Panc1 (cell line): ENCODE data around the gene PRLH. TPM values are rescaled to one million over a fixed set of nuclear protein-coding genes. Genes with fewer than 3 reads are reported as not detected.
A peak's percentile ranks its signal among the peaks of the same experiment; 100 is the strongest.
"Not testable (repeated sequence)": the region's sequence is repeated elsewhere in the genome, so short reads cannot be mapped to it uniquely, and the experiment has no call there.

ENCODE experiments used
- ATAC-seq: fragments of 200-7000 bp; cut with Tn5 transposase; 2 replicates; pipeline ENCODE4 v1.9.1; 2020; ENCODE audit warnings: mild to moderate bottlenecking, moderate library complexity
- BruUV-seq: library from RNA; stranded (reverse); fragments of 400-500 nt; replicated peaks from 2 replicates; lab custom pipeline; 2021; lab: Mats Ljungman, UMichigan
- CTCF ChIA-PET: fragments of 300-600 bp; sonication (Branson Sonifier 250); formaldehyde crosslinking; loops from one replicate; lab custom pipeline; 2022; ENCODE audit warnings: antibody characterized with exemption; lab: Charles Lee
- POLR2A ChIA-PET: fragments of 300-600 bp; sonication (Branson Sonifier 250); formaldehyde crosslinking; loops from one replicate; lab custom pipeline; 2022; ENCODE audit warnings: antibody characterized with exemption; lab: Charles Lee
- DNase-seq: peaks from one replicate; pipeline ENCODE4 v3.0.0-alpha.2; 2010; ENCODE audit warnings: low read depth, low spot score
- H3K27ac ChIP-seq: 2 replicates; pipeline ENCODE4 v1.5.1; 2011; ENCODE audit warnings: mild to moderate bottlenecking, low read length, inconsistent platforms
- H3K27me3 ChIP-seq: fragments of 200-500 bp; sonication (Bioruptor generic); 2 replicates; pipeline ENCODE4 v1.6.0; 2014; ENCODE audit warnings: low read length, inconsistent platforms; ENCODE audit not compliant: control insufficient read depth, insufficient read depth
- H3K36me3 ChIP-seq: fragments of 200-500 bp; sonication (Bioruptor generic); 2 replicates; pipeline ENCODE4 v1.5.1; 2014; ENCODE audit warnings: inconsistent platforms, mild to moderate bottlenecking, low read length, moderate library complexity; ENCODE audit not compliant: control insufficient read depth, insufficient read depth
- H3K4me1 ChIP-seq: 2 replicates; pipeline ENCODE4 v1.5.1; 2011; ENCODE audit warnings: inconsistent platforms, mild to moderate bottlenecking, low read length, moderate library complexity; ENCODE audit not compliant: control insufficient read depth, insufficient read depth
- H3K4me3 ChIP-seq, 2 experiments: 2 replicates each; pipeline ENCODE4 v1.5.1; 2011 to 2012; ENCODE audit warnings: low read depth in 2 of 2, low read length in 2 of 2, mild to moderate bottlenecking in 2 of 2, inconsistent platforms in 1 of 2, moderate library complexity in 1 of 2
- H3K9me3 ChIP-seq: fragments of 200-500 bp; sonication (Bioruptor generic); 2 replicates; pipeline ENCODE4 v1.5.1; 2014; ENCODE audit warnings: low read depth, mild to moderate bottlenecking, inconsistent platforms, low read length, moderate library complexity; ENCODE audit not compliant: control insufficient read depth, insufficient read depth
- POLR2AphosphoS5 ChIP-seq: IDR thresholded peaks from 2 replicates; pipeline ENCODE4 v1.6.1; 2012; ENCODE audit warnings: mild to moderate bottlenecking, low read depth, low read length, moderate library complexity
- REST ChIP-seq, 2 experiments: IDR thresholded peaks; 2 replicates each; pipeline ENCODE4 v1.6.1; 2011 to 2012; ENCODE audit warnings: low read depth in 2 of 2, control low read depth in 1 of 2, low read length in 1 of 2, mild to moderate bottlenecking in 1 of 2, moderate library complexity in 1 of 2; ENCODE audit not compliant: insufficient read depth in 1 of 2
- SIN3A ChIP-seq: IDR thresholded peaks from 2 replicates; pipeline ENCODE4 v1.6.1; 2012; ENCODE audit warnings: low read depth, mild to moderate bottlenecking, low read length, moderate library complexity, borderline replicate concordance; ENCODE audit not compliant: insufficient read depth
- TCF7L2 ChIP-seq: IDR thresholded peaks from 2 replicates; pipeline ENCODE4 v1.6.1; 2011; ENCODE audit warnings: mild to moderate bottlenecking, low read depth, low read length, inconsistent platforms
- in situ Hi-C: cut with HindIII; loops from 2 replicates; pipeline ENCODE4 v1.10.0; 2016; ENCODE audit warnings: low sequenced_read_pairs, low pct_unique_long_range_greater_than_20kb
- intact Hi-C: fragments of 100-400 bp; cut with micrococcal nuclease; formaldehyde crosslinking; loops from one replicate; pipeline ENCODE4 v1.10.0; 2022; ENCODE audit not compliant: unreplicated experiment
- total RNA-seq: library from RNA; stranded (reverse); gene quantifications from one replicate; pipeline ENCODE4 v1.2.1, GENCODE V29; 2021; ENCODE audit not compliant: unreplicated experiment
- TF ChIP-seq, protein P1 (sequence below): fragments of 450-650 bp; IDR thresholded peaks from 2 replicates; pipeline ENCODE4 v1.5.1; 2017; ENCODE audit warnings: mild to moderate bottlenecking

The PRLH gene
- total RNA-seq, 1 experiment from 2014 or later = not detected

DNA sequence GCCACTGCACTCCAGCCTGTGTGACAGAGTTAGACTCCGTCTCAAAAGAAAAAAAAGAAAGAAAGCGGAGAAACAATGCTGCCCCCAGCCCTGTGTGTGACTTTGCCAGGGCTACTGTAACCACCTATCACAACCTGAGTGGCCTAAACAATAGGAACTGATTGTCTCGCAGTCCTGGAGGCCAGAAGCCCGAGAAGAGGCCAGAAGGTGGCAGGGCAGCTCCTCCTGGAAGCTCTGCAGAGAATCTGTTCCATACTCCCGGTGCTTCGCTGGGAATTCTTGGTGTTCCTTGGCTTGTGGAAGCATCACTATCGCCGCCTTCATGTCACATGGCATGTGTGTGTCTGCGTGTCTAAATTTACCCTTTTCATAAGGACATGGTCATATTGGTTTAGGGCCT is 38.6 kb downstream of the PRLH start:
- intact Hi-C loops (no loop called here), in situ Hi-C loops (no loop called here)
- H3K4me1 ChIP-seq = peaks cover 7% of the 10 kb centered on the region
- no peak overlapping the region for H3K4me3 ChIP-seq
- BruUV-seq = no TSS peak
- H3K27me3 ChIP-seq = no peaks in the 10 kb centered on the region
- peak; percentile 86 for ATAC-seq
- H3K36me3 ChIP-seq = no peaks in the 10 kb centered on the region
- CTCF ChIA-PET = interaction anchor here (1.4 kb wide), 1 partner anchor 81 kb away, joined by 5 read pairs; no protein-coding TSS in a partner anchor
- no peak for DNase-seq
- TF ChIP-seq, protein P1, sequence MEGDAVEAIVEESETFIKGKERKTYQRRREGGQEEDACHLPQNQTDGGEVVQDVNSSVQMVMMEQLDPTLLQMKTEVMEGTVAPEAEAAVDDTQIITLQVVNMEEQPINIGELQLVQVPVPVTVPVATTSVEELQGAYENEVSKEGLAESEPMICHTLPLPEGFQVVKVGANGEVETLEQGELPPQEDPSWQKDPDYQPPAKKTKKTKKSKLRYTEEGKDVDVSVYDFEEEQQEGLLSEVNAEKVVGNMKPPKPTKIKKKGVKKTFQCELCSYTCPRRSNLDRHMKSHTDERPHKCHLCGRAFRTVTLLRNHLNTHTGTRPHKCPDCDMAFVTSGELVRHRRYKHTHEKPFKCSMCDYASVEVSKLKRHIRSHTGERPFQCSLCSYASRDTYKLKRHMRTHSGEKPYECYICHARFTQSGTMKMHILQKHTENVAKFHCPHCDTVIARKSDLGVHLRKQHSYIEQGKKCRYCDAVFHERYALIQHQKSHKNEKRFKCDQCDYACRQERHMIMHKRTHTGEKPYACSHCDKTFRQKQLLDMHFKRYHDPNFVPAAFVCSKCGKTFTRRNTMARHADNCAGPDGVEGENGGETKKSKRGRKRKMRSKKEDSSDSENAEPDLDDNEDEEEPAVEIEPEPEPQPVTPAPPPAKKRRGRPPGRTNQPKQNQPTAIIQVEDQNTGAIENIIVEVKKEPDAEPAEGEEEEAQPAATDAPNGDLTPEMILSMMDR = peak; percentile 74
- TF ChIP-seq POLR2AphosphoS5 = no peak
- no peak for TF ChIP-seq SIN3A
- no peak for TF ChIP-seq TCF7L2
- TF ChIP-seq REST (IDR thresholded peaks at IDR 0.05; ENCODE audit: insufficient read depth in 1 of 2, low read depth in 2 of 2, low read length in 1 of 2) = no peak
- POLR2A ChIA-PET = interaction anchor here (0.5 kb wide), 1 partner anchor 36 kb away, joined by 3 read pairs; no protein-coding TSS in a partner anchor
- H3K27ac ChIP-seq = no peak overlapping the region
- H3K9me3 ChIP-seq = no peaks in the 10 kb centered on the region

DNA sequence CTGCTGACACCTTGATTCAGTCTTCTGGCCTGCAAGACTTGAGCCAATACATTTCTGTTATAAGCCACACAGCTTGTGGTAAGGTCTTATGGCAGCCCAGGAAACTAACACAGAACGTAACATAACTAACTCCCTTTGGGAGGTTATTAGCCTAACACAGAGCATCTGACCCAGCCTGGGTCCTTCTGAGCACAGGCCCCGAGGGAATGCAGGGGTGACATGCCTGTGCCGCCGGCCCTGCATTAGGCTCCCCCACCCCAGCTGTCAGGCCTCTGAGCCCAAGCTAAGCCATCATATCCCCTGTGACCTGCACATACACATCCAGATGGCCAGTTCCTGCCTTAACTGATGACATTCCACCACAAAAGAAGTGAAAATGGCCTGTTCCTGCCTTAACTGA is 40.1 kb downstream of the PRLH start:
- H3K27ac ChIP-seq, H3K36me3 ChIP-seq, ATAC-seq, H3K9me3 ChIP-seq, intact Hi-C loops, DNase-seq, H3K4me3 ChIP-seq, H3K27me3 ChIP-seq, in situ Hi-C loops, H3K4me1 ChIP-seq, POLR2A ChIA-PET, BruUV-seq: not testable (repeated sequence)
- CTCF ChIA-PET = interaction anchor here (0.7 kb wide), 1 partner anchor 624 kb away, joined by 4 read pairs; no protein-coding TSS in a partner anchor

- Histone ChIP-seq H3K9me3 (no peaks in the 10 kb centered on the region), H3K36me3 (no peaks in the 10 kb centered on the region), H3K27ac (no peak overlapping the region), H3K4me1 (no peaks in the 10 kb centered on the region), H3K27me3 (no peaks in the 10 kb centered on the region), H3K4me3 (no peak overlapping the region)
- CTCF ChIA-PET = no interaction called here
- in situ Hi-C loops = no loop called here
- no peak for DNase-seq
- no TSS peak for BruUV-seq
- POLR2A ChIA-PET = no interaction called here
- TF ChIP-seq TCF7L2 (no peak), SIN3A (no peak), POLR2AphosphoS5 (no peak), REST (IDR thresholded peaks at IDR 0.05; ENCODE audit: insufficient read depth in 1 of 2, low read depth in 2 of 2, low read length in 1 of 2) (no peak)
- TF ChIP-seq, protein P1 = no peak
- ATAC-seq = no peak
- intact Hi-C loops = no loop called here
These were observed 46.4 kb downstream of the PRLH start for GRCh38 chr2:237612527-237613357.
